Measurements from ENCODE around the gene DCC.

DNA sequence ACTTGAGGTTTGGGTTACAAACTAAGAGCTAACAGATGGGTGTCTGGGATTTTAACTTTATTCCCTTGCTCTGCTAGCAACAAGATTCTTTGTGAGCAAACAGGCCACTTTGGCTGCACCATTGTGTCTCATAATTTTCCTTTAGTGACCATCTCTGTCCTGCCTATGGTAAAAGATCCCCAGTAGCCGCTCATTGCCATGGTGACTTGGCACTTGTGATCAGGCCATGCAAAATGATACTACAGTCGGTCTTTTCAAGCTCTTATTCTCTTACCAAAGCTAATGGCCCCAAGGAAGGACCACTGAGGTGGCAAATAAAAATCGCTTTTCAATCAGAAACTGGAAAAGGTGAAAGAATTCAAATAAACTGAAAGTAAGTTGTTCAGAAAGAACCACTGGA lies 1047.6 kb downstream of the DCC start:
- TF ChIP-seq EP300 (IDR thresholded peaks at IDR 0.05) (no peak), POLR2A (IDR thresholded peaks at IDR 0.05) (no peak)

All from upper lobe of left lung (tissue), 4 donors.